Measurements from ENCODE around the gene PLEKHG5.
"Not testable (repeated sequence)": the region's sequence is repeated elsewhere in the genome, so short reads cannot be mapped to it uniquely, and the experiment has no call there.

Gene PLEKHG5

GRCh38 chr1:6445062-6445763, 46.3 kb downstream of the PLEKHG5 start:
- no peak for DNase-seq

GRCh38 chr1:6444377-6444776, 47.1 kb downstream of the PLEKHG5 start:
- no peak for DNase-seq

GRCh38 chr1:6443339-6444115, 47.9 kb downstream of the PLEKHG5 start:
- no peak for DNase-seq

- no peak for DNase-seq
These were observed 49.9 kb downstream of the PLEKHG5 start for GRCh38 chr1:6441586-6441985.

GRCh38 chr1:6440198-6441126, 51.0 kb downstream of the PLEKHG5 start:
- no peak for DNase-seq

- peak; percentile 46 for DNase-seq
These were observed 53.4 kb downstream of the PLEKHG5 start for GRCh38 chr1:6438047-6438525.

GRCh38 chr1:6437012-6437700, 54.3 kb downstream of the PLEKHG5 start:
- DNase-seq, result not testable (repeated sequence)

GRCh38 chr1:6436277-6436676, 55.2 kb downstream of the PLEKHG5 start:
- not testable (repeated sequence) for DNase-seq

- DNase-seq, result no peak
These were observed 55.9 kb downstream of the PLEKHG5 start for GRCh38 chr1:6435547-6435946.

- no peak for DNase-seq
These were observed 56.3 kb downstream of the PLEKHG5 start for GRCh38 chr1:6435129-6435528.

- no peak for DNase-seq
These were observed 57.3 kb downstream of the PLEKHG5 start for GRCh38 chr1:6434186-6434585.

GRCh38 chr1:6431645-6432579, 59.6 kb downstream of the PLEKHG5 start:
- not testable (repeated sequence) for DNase-seq

- not testable (repeated sequence) for DNase-seq
These were observed 61.6 kb downstream of the PLEKHG5 start for GRCh38 chr1:6429660-6430411.

- not testable (repeated sequence) for DNase-seq
These were observed 63.0 kb downstream of the PLEKHG5 start for GRCh38 chr1:6428453-6428852.

- no peak for DNase-seq
These were observed 63.8 kb downstream of the PLEKHG5 start for GRCh38 chr1:6427441-6428390.

- no peak for DNase-seq
These were observed 64.5 kb downstream of the PLEKHG5 start for GRCh38 chr1:6426972-6427350.

- DNase-seq, result no peak
These were observed 65.0 kb downstream of the PLEKHG5 start for GRCh38 chr1:6426277-6426971.

- DNase-seq, result no peak
These were observed 65.8 kb downstream of the PLEKHG5 start for GRCh38 chr1:6425658-6426057.
